ENCODE measurements around the gene ELMO1.
A peak's percentile ranks its signal among the peaks of the same experiment; 100 is the strongest.

ELMO1 gene

GRCh38 chr7:37430640-37431039, 18.0 kb downstream of the ELMO1 start:
- no peak for DNase-seq

- DNase-seq, result no peak
Observed at GRCh38 chr7:37430171-37430570, 18.5 kb downstream of the ELMO1 start.

GRCh38 chr7:37429435-37429791, 19.3 kb downstream of the ELMO1 start:
- DNase-seq, result no peak

- no peak for DNase-seq
Observed at GRCh38 chr7:37428681-37429434, 19.8 kb downstream of the ELMO1 start.

- DNase-seq, result no peak
Observed at GRCh38 chr7:37427276-37427940, 21.3 kb downstream of the ELMO1 start.

GRCh38 chr7:37425498-37425897, 23.2 kb downstream of the ELMO1 start:
- DNase-seq, result no peak

GRCh38 chr7:37424995-37425394, 23.7 kb downstream of the ELMO1 start:
- DNase-seq, result no peak

- DNase-seq, result peak; percentile 52
Observed at GRCh38 chr7:37424521-37424920, 24.1 kb downstream of the ELMO1 start.

- no peak for DNase-seq
Observed at GRCh38 chr7:37421861-37422500, 26.7 kb downstream of the ELMO1 start.

GRCh38 chr7:37420946-37421695, 27.5 kb downstream of the ELMO1 start:
- DNase-seq, result no peak

- DNase-seq, result no peak
Observed at GRCh38 chr7:37419496-37419895, 29.2 kb downstream of the ELMO1 start.

- DNase-seq, result no peak
Observed at GRCh38 chr7:37418381-37418780, 30.3 kb downstream of the ELMO1 start.

- DNase-seq, result no peak
Observed at GRCh38 chr7:37417107-37417474, 31.6 kb downstream of the ELMO1 start.

- no peak for DNase-seq
Observed at GRCh38 chr7:37416378-37417106, 32.1 kb downstream of the ELMO1 start.

- no peak for DNase-seq
Observed at GRCh38 chr7:37415629-37416028, 33.0 kb downstream of the ELMO1 start.

GRCh38 chr7:37414352-37414983, 34.2 kb downstream of the ELMO1 start:
- DNase-seq, result no peak

- DNase-seq, result peak; percentile 29
Observed at GRCh38 chr7:37411444-37412034, 37.1 kb downstream of the ELMO1 start.

- peak; percentile 47 for DNase-seq
Observed at GRCh38 chr7:37410305-37411229, 38.1 kb downstream of the ELMO1 start.

- DNase-seq, result no peak
Observed at GRCh38 chr7:37409461-37409860, 39.2 kb downstream of the ELMO1 start.

Measured in activated CD4-positive, alpha-beta T cell treated with anti-CD3 and anti-CD28 coated beads, Interleukin-2, amount 50 U/mL, for 16 hours (primary cell).